IPS-NIHi11 (cell line): Measurements from ENCODE around the gene TGFBR3.

Experiments
- DNase-seq: peaks from one replicate; pipeline ENCODE4 v3.0.0; 2012; ENCODE audit warnings: mixed read lengths, low spot score

TGFBR3 gene

GRCh38 chr1:91754816-91755580 lies 131.0 kb downstream of the TGFBR3 start:
- DNase-seq, result no peak

- no peak for DNase-seq
Observed at GRCh38 chr1:91754348-91754747, 131.6 kb downstream of the TGFBR3 start.

GRCh38 chr1:91753878-91754277 lies 132.1 kb downstream of the TGFBR3 start:
- no peak for DNase-seq

- DNase-seq, result no peak
Observed at GRCh38 chr1:91752324-91752723, 133.6 kb downstream of the TGFBR3 start.

- DNase-seq, result no peak
Observed at GRCh38 chr1:91751275-91751674, 134.7 kb downstream of the TGFBR3 start.

GRCh38 chr1:91750398-91750996 lies 135.5 kb downstream of the TGFBR3 start:
- DNase-seq, result no peak

- DNase-seq, result no peak
Observed at GRCh38 chr1:91749788-91750231, 136.1 kb downstream of the TGFBR3 start.

GRCh38 chr1:91747666-91748065 lies 138.3 kb downstream of the TGFBR3 start:
- DNase-seq, result no peak

- no peak for DNase-seq
Observed at GRCh38 chr1:91746728-91747338, 139.1 kb downstream of the TGFBR3 start.

GRCh38 chr1:91745640-91746373 lies 140.1 kb downstream of the TGFBR3 start:
- DNase-seq, result no peak

- no peak for DNase-seq
Observed at GRCh38 chr1:91744953-91745639, 140.9 kb downstream of the TGFBR3 start.

GRCh38 chr1:91742848-91743292 lies 143.1 kb downstream of the TGFBR3 start:
- DNase-seq, result no peak

- DNase-seq, result no peak
Observed at GRCh38 chr1:91741906-91742305, 144.0 kb downstream of the TGFBR3 start.

GRCh38 chr1:91741301-91741700 lies 144.7 kb downstream of the TGFBR3 start:
- DNase-seq, result no peak

- DNase-seq, result no peak
Observed at GRCh38 chr1:91737650-91738049, 148.3 kb downstream of the TGFBR3 start.

- DNase-seq, result peak; percentile 68
Observed at GRCh38 chr1:91736715-91737615, 149.0 kb downstream of the TGFBR3 start.

GRCh38 chr1:91736146-91736714 lies 149.7 kb downstream of the TGFBR3 start:
- DNase-seq, result no peak

GRCh38 chr1:91735266-91735845 lies 150.6 kb downstream of the TGFBR3 start:
- DNase-seq, result no peak

- DNase-seq, result no peak
Observed at GRCh38 chr1:91734761-91735160, 151.2 kb downstream of the TGFBR3 start.

- DNase-seq, result no peak
Observed at GRCh38 chr1:91733108-91733710, 152.7 kb downstream of the TGFBR3 start.
